A549 (cell line): ENCODE measurements around the gene TRAFD1. TPM values are rescaled to one million over a fixed set of nuclear protein-coding genes. Genes with fewer than 3 reads are reported as not detected.

Source experiments
- ATAC-seq, 2 experiments: fragments of 200-7000 bp in 1 of 2; fragments of >200 bp in 1 of 2; cut with Nextera tagmentation in 1 of 2; cut with Tn5 transposase in 1 of 2; 3 replicates each; pipeline versions ENCODE4 v1.8.0 to v1.9.1; 2018 to 2020; ENCODE audit warnings: mild to moderate bottlenecking in 1 of 2, moderate library complexity in 1 of 2
- CTCF ChIA-PET: fragments of 300-600 bp; sonication (Branson Sonifier 250); formaldehyde crosslinking; extraction: SDS; loops from one replicate; lab custom pipeline; 2021; ENCODE audit warnings: antibody characterized with exemption, inconsistent platforms; lab: Yijun Ruan, JAX
- POLR2A ChIA-PET: fragments of 350-600 bp; formaldehyde crosslinking; extraction: SDS; loops from one replicate; lab custom pipeline; 2021; ENCODE audit warnings: antibody characterized with exemption, inconsistent platforms; lab: Yijun Ruan, JAX
- DNase-seq, 2 experiments: peaks; one replicate each; pipeline versions ENCODE4 v3.0.0 to v3.0.0-alpha.2; 2011 to 2016; ENCODE audit warnings: low read depth in 1 of 2, low spot score in 1 of 2
- FAIRE-seq: peaks from 2 replicates; lab custom pipeline; 2011; peaks lifted over from hg19 to GRCh38; lab: Jason Lieb, UNC
- H3K27ac ChIP-seq, 2 experiments: fragments of >200 bp; sonication (Bioruptor Twin); formaldehyde crosslinking; 3 replicates each; pipeline ENCODE4 v1.5.1; 2016 to 2017
- H3K4me1 ChIP-seq: fragments of >200 bp; sonication (Bioruptor Twin); formaldehyde crosslinking; 3 replicates; pipeline ENCODE4 v1.6.1; 2016
- H3K4me2 ChIP-seq: fragments of >200 bp; sonication (Bioruptor Twin); formaldehyde crosslinking; 3 replicates; pipeline ENCODE4 v1.6.1; 2016
- H3K4me3 ChIP-seq: fragments of >200 bp; sonication (Bioruptor Twin); formaldehyde crosslinking; 3 replicates; pipeline ENCODE4 v1.5.1; 2016
- H3K9me3 ChIP-seq: fragments of >200 bp; sonication (Bioruptor Twin); formaldehyde crosslinking; 3 replicates; pipeline ENCODE4 v1.6.1; 2016
- ATOH8 ChIP-seq: fragments of 250-450 bp; sonication (Bioruptor Pico); IDR thresholded peaks from 2 replicates; pipeline ENCODE4 v1.5.0; 2020; ENCODE audit warnings: low read depth, mild to moderate bottlenecking, moderate library complexity
- CBX2 ChIP-seq: fragments of 200-600 bp; sonication (generic); IDR thresholded peaks from 2 replicates; pipeline ENCODE4 v1.6.1; 2016; ENCODE audit warnings: low read depth, mild to moderate bottlenecking, borderline replicate concordance
- CTCF ChIP-seq: fragments of >200 bp; sonication (Bioruptor Twin); formaldehyde crosslinking; IDR thresholded peaks from 3 replicates; pipeline ENCODE4 v1.5.1; 2016
- EHF ChIP-seq: fragments of 250-450 bp; sonication (Bioruptor Pico); IDR thresholded peaks from 2 replicates; pipeline ENCODE4 v1.5.0; 2020; ENCODE audit warnings: mild to moderate bottlenecking
- FOSL2 ChIP-seq, 2 experiments: fragments of 450-650 bp in 1 of 2; fragments of >200 bp in 1 of 2; sonication (Bioruptor Twin) in 1 of 2; formaldehyde crosslinking; IDR thresholded peaks; 2 replicates each; pipeline versions ENCODE4 v1.5.0 to v1.6.1; 2016 to 2020; ENCODE audit warnings: mild to moderate bottlenecking in 1 of 2, moderate library complexity in 1 of 2
- FOXS1 ChIP-seq: fragments of 250-450 bp; sonication (Bioruptor Pico); IDR thresholded peaks from 2 replicates; pipeline ENCODE4 v1.5.0; 2020; ENCODE audit warnings: mild to moderate bottlenecking, moderate library complexity
- JUNB ChIP-seq: fragments of >200 bp; sonication (Bioruptor Twin); formaldehyde crosslinking; IDR thresholded peaks from 2 replicates; pipeline ENCODE4 v1.6.1; 2016
- KDM1A ChIP-seq: fragments of 200-600 bp; sonication (generic); IDR thresholded peaks from 2 replicates; pipeline ENCODE4 v1.6.1; 2016; ENCODE audit warnings: low read depth, mild to moderate bottlenecking
- MAFK ChIP-seq: fragments of 450-650 bp; IDR thresholded peaks from 2 replicates; pipeline ENCODE4 v1.6.1; 2014; ENCODE audit not compliant: partially characterized antibody
- NFE2L2 ChIP-seq: fragments of 150-350 bp; conservative IDR thresholded peaks from 2 replicates; pipeline ENCODE4 v1.6.1; 2014; ENCODE audit warnings: low read length
- PHF8 ChIP-seq: fragments of 200-600 bp; sonication (generic); IDR thresholded peaks from 2 replicates; pipeline ENCODE4 v1.6.1; 2016; ENCODE audit warnings: low read depth, mild to moderate bottlenecking, antibody characterized with exemption, moderate library complexity, borderline replicate concordance
- POLR2A ChIP-seq: IDR thresholded peaks from 2 replicates; pipeline ENCODE4 v1.6.1; 2012; ENCODE audit warnings: mild to moderate bottlenecking, low read length
- RARB ChIP-seq: fragments of 250-450 bp; sonication (Bioruptor Pico); IDR thresholded peaks from 2 replicates; pipeline ENCODE4 v1.8.0; 2021; ENCODE audit warnings: mild to moderate bottlenecking, moderate library complexity
- RFX5 ChIP-seq: fragments of 450-650 bp; IDR thresholded peaks from 2 replicates; pipeline ENCODE4 v1.7.1; 2014; ENCODE audit warnings: antibody characterized with exemption, mild to moderate bottlenecking, moderate library complexity
- SMC3 ChIP-seq: fragments of >200 bp; sonication (Bioruptor Twin); formaldehyde crosslinking; IDR thresholded peaks from 3 replicates; pipeline ENCODE4 v1.6.1; 2018; ENCODE audit warnings: inconsistent platforms
- TP53 ChIP-seq: fragments of 250-450 bp; sonication (Bioruptor Pico); IDR thresholded peaks from 2 replicates; pipeline ENCODE4 v1.5.0; 2021; ENCODE audit warnings: mild to moderate bottlenecking, moderate library complexity
- ZC3H11A ChIP-seq: fragments of 450-650 bp; IDR thresholded peaks from 2 replicates; pipeline ENCODE4 v1.6.1; 2014; ENCODE audit warnings: antibody characterized with exemption, mild to moderate bottlenecking
- ZFP36 ChIP-seq: fragments of 450-650 bp; IDR thresholded peaks from 2 replicates; pipeline ENCODE4 v1.6.1; 2014; ENCODE audit warnings: borderline replicate concordance; ENCODE audit not compliant: partially characterized antibody
- WGBS: methylation state at CpG from one replicate; pipeline ENCODE4 v1.1.6; 2017; ENCODE audit errors: missing lambda C conversion rate; 5-methylcytosine and 5-hydroxymethylcytosine counted together
- polyA plus RNA-seq, 4 experiments: library from polyadenylated mRNA; depleted of rRNA in 3 of 4; stranded (reverse); fragments of >200 nt; fragmentation: RNase III in 1 of 4; extraction: RNeasy Plus Mini Kit Qiagen cat#74134 plus additional on column Dnase treatment in 1 of 4; gene quantifications; 2 replicates in 3 of 4; 3 replicates in 1 of 4; pipeline ENCODE4 v1.2.3, GENCODE V29; 2011 to 2017

The TRAFD1 gene
- polyA plus RNA-seq, 2 of the 4 experiments (the other 2 are of a cell fraction): 23.3 to 41.1 TPM

- TF ChIP-seq KDM1A (no peak), MAFK (no peak), FOSL2 (IDR thresholded peaks at IDR 0.05) (peak; percentile 45; the same call in 1 of the 2 replicates), FOSL2 (CRISPR knock-in tag; IDR thresholded peaks at IDR 0.05) (peak; percentile 86), ZC3H11A (no peak), PHF8 (no peak), FOXS1 (CRISPR knock-in tag) (no peak), ATOH8 (no peak), EHF (CRISPR knock-in tag) (0 out of 2 replicates have a peak, but pooled peaks have one; percentile 46), RFX5 (no peak), ZFP36 (no peak), TP53 (CRISPR knock-in tag) (no peak)
These were observed 12.8 kb upstream of the TRAFD1 start (continued) for GRCh38 chr12:112112409-112113133.

- Histone ChIP-seq H3K4me3 (no peak overlapping the region), H3K4me2 (no peak overlapping the region), H3K27ac (peak overlapping the region in 1 of 2 experiments; percentile 78; a peak in 3 of 6 replicates), H3K4me1 (peaks cover 54% of the 10 kb centered on the region), H3K9me3 (no peaks in the 10 kb centered on the region)
- CTCF ChIA-PET: interaction anchor here (4.8 kb wide), 1 partner anchor 9 kb away, joined by 21 read pairs; the partner anchor contains the start of gene TRAFD1
- no peak for ATAC-seq
- WGBS: 83% methylated on average over 6 of the region's 6 CpGs
- no peak for DNase-seq
- POLR2A ChIA-PET: no interaction called here
- FAIRE-seq: no peak
- no peak for TF ChIP-seq ZC3H11A
- no peak for TF ChIP-seq NFE2L2
- TF ChIP-seq RARB (CRISPR knock-in tag): no peak
- TF ChIP-seq FOXS1 (CRISPR knock-in tag): no peak
- no peak for TF ChIP-seq EHF (CRISPR knock-in tag)
- TF ChIP-seq SMC3: no peak
- TF ChIP-seq JUNB: no peak
- TF ChIP-seq CBX2: no peak
- no peak for TF ChIP-seq MAFK
- no peak for TF ChIP-seq KDM1A
These were observed 9.9 kb upstream of the TRAFD1 start for GRCh38 chr12:112115259-112116045.

- peaks cover 47% of the 10 kb centered on the region for H3K4me1 ChIP-seq
- WGBS: 59% methylated on average over 7 of the region's 7 CpGs
These were observed 8.9 kb upstream of the TRAFD1 start for GRCh38 chr12:112116232-112117060.

More at GRCh38 chr12:112116232-112117060, 8.9 kb upstream of the TRAFD1 start:
- peak overlapping the region; percentile 49 to 78 for H3K27ac ChIP-seq
- ChIA-PET POLR2A (interaction anchor here (0.9 kb wide), 1 partner anchor 9 kb away, joined by 4 read pairs; the partner anchor contains the start of gene TRAFD1), CTCF (interaction anchor here (1.1 kb wide), 1 partner anchor 9 kb away, joined by 3 read pairs; the partner anchor contains the start of gene TRAFD1)
- no peak overlapping the region for H3K4me3 ChIP-seq
- H3K4me2 ChIP-seq: peak overlapping the region; percentile 35; the same call in 2 of the 3 replicates
- H3K9me3 ChIP-seq: no peaks in the 10 kb centered on the region
- no peak for FAIRE-seq
- ATAC-seq: peak; percentile 50 to 82; a peak in 4 of 6 replicates
- DNase-seq: peak; percentile 28 to 69
- TF ChIP-seq CTCF (no peak), POLR2A (peak; percentile 28; the same call in 1 of the 2 replicates), JUNB (no peak)
